ENCODE data around the gene DGKH.
A peak's percentile ranks its signal among the peaks of the same experiment; 100 is the strongest.

The DGKH gene

DNA sequence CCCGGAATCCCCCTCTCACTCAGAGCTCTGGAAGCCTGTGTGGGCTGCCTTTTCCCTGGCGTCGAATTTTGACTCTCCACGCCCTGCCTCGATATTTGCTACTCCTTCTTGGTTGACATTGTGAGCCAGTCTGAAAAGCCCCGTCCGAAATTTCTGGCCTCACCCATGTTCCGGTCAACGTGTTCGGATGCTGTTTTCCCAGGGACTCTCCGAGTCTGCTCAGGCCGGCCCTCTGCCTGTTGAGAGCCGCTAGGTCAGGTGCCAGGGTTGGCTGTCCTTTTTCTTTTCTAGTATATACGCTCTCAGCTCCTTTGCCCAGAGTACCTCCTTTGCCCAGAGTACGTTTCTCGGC, 6.8 kb upstream of the DGKH start:
- H3K27ac ChIP-seq = peak overlapping the region; percentile 95 to 98

DNA sequence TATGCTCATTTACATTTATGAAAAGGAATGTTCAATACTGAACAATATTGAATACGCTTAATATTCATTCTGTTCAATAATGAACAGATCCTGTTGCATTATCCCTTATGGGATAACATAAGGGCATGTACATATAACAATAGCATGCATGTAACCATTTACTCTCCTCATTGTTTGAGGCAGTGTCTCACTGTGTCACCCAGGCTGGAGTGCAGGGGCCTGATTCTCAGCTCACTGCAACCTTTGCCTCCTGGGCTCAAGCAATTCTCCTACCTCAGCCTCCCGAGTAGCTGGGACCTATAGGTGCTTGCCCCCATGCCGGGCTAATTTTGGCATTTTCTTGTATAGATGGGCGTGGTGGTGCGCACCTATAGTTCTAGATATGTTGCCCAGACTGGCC, 4.8 kb upstream of the DGKH start:
- DNase-seq = no peak
- Histone ChIP-seq H3K27me3 (no peaks in the 10 kb centered on the region), H3K36me3 (no peaks in the 10 kb centered on the region), H3K27ac (no peak overlapping the region), H3K4me1 (peaks cover 0 to 24% (median 2%) of the 10 kb centered on the region in 4 donors), H3K9me3 (no peaks in the 10 kb centered on the region), H3K4me3 (no peak overlapping the region)
- intact Hi-C loops (cut with DNase I; ENCODE audit: low total_unique reads) = loop anchor here (5.0 to 10.0 kb wide), 2 partner anchors 81 to 379 kb away; partner anchors contain the start of gene VWA8
- TF ChIP-seq, protein P1, sequence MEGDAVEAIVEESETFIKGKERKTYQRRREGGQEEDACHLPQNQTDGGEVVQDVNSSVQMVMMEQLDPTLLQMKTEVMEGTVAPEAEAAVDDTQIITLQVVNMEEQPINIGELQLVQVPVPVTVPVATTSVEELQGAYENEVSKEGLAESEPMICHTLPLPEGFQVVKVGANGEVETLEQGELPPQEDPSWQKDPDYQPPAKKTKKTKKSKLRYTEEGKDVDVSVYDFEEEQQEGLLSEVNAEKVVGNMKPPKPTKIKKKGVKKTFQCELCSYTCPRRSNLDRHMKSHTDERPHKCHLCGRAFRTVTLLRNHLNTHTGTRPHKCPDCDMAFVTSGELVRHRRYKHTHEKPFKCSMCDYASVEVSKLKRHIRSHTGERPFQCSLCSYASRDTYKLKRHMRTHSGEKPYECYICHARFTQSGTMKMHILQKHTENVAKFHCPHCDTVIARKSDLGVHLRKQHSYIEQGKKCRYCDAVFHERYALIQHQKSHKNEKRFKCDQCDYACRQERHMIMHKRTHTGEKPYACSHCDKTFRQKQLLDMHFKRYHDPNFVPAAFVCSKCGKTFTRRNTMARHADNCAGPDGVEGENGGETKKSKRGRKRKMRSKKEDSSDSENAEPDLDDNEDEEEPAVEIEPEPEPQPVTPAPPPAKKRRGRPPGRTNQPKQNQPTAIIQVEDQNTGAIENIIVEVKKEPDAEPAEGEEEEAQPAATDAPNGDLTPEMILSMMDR (IDR thresholded peaks at IDR 0.05) = no peak

More for the DNA sequence above, 6.8 kb upstream of the DGKH start:
- H3K4me1 ChIP-seq = peaks cover 0 to 16% (median 2%) of the 10 kb centered on the region in 4 donors
- intact Hi-C loops (cut with DNase I; ENCODE audit: low total_unique reads) = loop anchor here (5.0 to 10.0 kb wide), 2 partner anchors 79 to 377 kb away; partner anchors contain the start of gene VWA8
- no peaks in the 10 kb centered on the region for H3K9me3 ChIP-seq
- no peaks in the 10 kb centered on the region for H3K36me3 ChIP-seq
- TF ChIP-seq, protein P1 (IDR thresholded peaks at IDR 0.05) = peak; percentile 36 to 58
- peak; percentile 70 to 83 for DNase-seq
- H3K27me3 ChIP-seq = no peaks in the 10 kb centered on the region
- H3K4me3 ChIP-seq = peak overlapping the region; percentile 81 to 88

DNA sequence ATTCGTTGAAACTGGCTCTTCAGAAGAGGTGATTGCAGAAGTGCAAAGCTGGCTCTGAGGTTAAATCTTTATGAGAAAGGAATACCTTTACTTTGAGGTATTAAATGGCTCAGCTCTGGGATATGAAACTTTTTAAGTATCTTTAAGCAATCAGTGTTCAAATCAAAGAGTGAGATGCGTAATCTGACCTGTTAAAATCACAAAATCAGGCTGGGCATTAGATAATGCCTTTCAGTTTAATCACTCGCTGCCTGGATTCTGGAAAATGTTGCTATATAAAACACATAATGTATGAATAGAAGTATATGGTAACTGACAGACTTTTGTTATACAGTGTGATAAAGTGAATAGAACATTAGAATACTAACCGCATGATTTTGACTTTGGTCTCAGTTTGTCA, 2.0 kb upstream of the DGKH start:
- TF ChIP-seq, protein P1 (IDR thresholded peaks at IDR 0.05) = no peak
- no peak for DNase-seq
- H3K36me3 ChIP-seq = no peaks in the 10 kb centered on the region
- no peaks in the 10 kb centered on the region for H3K27me3 ChIP-seq
- peaks cover 0 to 33% (median 2%) of the 10 kb centered on the region in 4 donors for H3K4me1 ChIP-seq
- intact Hi-C loops (cut with DNase I; ENCODE audit: low total_unique reads) = loop anchor here (10.0 kb wide), 1 partner anchor 382 kb away; no protein-coding TSS in a partner anchor
- no peak overlapping the region for H3K27ac ChIP-seq
- no peak overlapping the region for H3K4me3 ChIP-seq
- H3K9me3 ChIP-seq = no peaks in the 10 kb centered on the region

DNA sequence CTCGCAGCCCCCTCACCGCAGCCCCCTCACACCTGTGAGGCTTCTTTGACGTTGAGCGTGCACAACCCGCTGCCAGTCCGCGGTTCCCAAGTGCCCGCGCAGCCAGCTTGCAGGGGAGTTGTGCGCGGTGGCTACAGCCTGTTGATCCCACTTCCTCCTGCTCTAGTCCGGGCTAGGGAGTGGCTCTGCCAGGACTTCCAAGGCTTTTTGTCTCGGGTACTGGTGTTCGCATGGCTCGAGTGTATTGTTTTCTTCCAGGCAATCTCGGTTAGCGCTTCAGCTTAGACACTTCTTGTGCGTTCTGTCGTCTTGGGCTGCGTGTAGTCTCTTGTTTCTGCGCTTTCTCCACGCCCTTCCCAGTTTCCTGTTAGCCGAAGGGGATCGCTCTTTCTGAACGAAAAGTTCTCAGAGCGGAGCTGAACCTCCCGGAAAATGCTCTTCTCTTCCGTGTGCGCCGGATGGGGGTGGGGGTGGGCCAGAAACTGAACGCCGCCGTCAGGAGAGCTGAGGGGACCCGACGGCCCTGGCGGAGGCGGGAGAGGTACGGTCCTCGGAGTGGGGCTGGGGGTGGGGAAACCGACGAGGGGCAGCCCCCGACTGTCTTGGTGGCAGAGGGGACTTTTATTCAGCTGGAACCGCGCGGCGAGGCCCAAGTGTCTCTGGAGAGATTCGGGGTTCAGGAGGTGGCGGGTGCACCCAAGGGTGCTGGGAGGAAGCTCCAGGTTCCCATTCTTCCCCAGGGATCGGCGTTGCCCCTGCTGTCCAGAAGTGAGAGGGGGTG, 697 bp upstream of the DGKH start:
- Histone ChIP-seq H3K4me3 (peak overlapping the region; percentile 91 to 93), H3K36me3 (no peaks in the 10 kb centered on the region), H3K9me3 (no peaks in the 10 kb centered on the region), H3K27me3 (no peaks in the 10 kb centered on the region), H3K27ac (peak overlapping the region; percentile 87 to 93), H3K4me1 (peaks cover 0 to 20% (median 2%) of the 10 kb centered on the region in 4 donors)
- peak; percentile 42 to 70 for DNase-seq
- intact Hi-C loops (cut with DNase I; ENCODE audit: low total_unique reads) = loop anchor here (10.0 kb wide), 1 partner anchor 383 kb away; no protein-coding TSS in a partner anchor
- TF ChIP-seq, protein P1 (IDR thresholded peaks at IDR 0.05) = no peak

DNA sequence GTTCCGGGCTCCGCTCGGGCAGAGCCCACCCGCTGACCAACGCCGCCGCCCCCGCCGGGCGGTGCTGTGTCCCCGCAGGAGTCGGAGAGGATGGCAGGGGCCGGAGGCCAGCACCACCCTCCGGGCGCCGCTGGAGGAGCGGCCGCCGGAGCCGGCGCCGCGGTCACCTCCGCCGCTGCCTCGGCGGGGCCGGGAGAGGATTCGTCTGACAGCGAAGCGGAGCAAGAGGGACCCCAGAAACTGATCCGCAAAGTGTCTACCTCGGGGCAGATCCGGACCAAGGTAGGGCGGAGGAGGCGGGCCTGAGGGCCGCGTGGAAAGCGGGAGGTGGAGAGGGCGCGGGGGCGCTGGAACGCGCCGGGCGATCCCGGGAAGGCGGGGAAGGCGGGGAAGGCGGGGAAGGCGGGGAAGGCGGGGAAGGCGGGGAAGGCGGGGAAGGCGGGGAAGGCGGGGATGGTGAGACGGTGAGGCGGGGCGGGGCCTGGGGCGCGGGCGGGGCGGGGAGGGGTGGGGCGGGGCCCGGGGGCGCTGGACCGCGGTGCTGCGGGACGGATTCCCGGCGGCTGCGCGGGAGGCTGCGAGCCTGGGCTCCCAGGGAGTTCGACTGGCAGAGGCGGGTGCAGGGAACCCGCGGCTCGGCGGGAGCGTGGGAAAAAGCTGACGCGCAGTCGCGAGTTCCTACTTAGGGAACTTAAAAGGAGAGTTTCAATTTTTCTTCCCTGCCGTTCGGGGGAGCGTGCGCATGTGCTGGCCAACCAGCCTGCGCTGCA, 421 bp downstream of the DGKH start:
- TF ChIP-seq, protein P1 (IDR thresholded peaks at IDR 0.05) = peak; percentile 23 to 33
- H3K36me3 ChIP-seq = no peaks in the 10 kb centered on the region
- H3K4me1 ChIP-seq = peaks cover 0 to 19% (median 2%) of the 10 kb centered on the region in 4 donors
- H3K27me3 ChIP-seq = no peaks in the 10 kb centered on the region
- intact Hi-C loops (cut with DNase I; ENCODE audit: low total_unique reads) = loop anchor here (10.0 kb wide), 1 partner anchor 384 kb away; no protein-coding TSS in a partner anchor
- H3K27ac ChIP-seq = peak overlapping the region; percentile 87 to 93
- H3K9me3 ChIP-seq = no peaks in the 10 kb centered on the region
- peak overlapping the region; percentile 91 to 93 for H3K4me3 ChIP-seq
- DNase-seq = peak; percentile 78 to 93

Measured in tibial artery (tissue), 4 donors.